Measurements from ENCODE around the gene NEURL1. TPM values are rescaled to one million over a fixed set of nuclear protein-coding genes. Genes with fewer than 3 reads are reported as not detected.
A peak's percentile ranks its signal among the peaks of the same experiment; 100 is the strongest.

NEURL1 gene
- total and polyA plus RNA-seq, 2 experiments from 2014 or later = 2.7 to 3.5 TPM

GRCh38 chr10:103452506-103453230, 40.8 kb upstream of the NEURL1 start:
- TF ChIP-seq CTCF (IDR thresholded peaks at IDR 0.05; ENCODE audit: low read depth, low read length) = no peak
- Histone ChIP-seq H3K36me3 (no peaks in the 10 kb centered on the region), H3K9me3 (ENCODE audit: low read depth) (no peaks in the 10 kb centered on the region), H3K27me3 (no peaks in the 10 kb centered on the region), H3K4me3 (peak overlapping the region; percentile 16), H3K27ac (no peak overlapping the region), H3K4me1 (ENCODE audit: low read depth) (no peaks in the 10 kb centered on the region)
- DNase-seq (ENCODE audit: low read depth in 1 of 2, low spot score in 1 of 2) = no peak

DNA sequence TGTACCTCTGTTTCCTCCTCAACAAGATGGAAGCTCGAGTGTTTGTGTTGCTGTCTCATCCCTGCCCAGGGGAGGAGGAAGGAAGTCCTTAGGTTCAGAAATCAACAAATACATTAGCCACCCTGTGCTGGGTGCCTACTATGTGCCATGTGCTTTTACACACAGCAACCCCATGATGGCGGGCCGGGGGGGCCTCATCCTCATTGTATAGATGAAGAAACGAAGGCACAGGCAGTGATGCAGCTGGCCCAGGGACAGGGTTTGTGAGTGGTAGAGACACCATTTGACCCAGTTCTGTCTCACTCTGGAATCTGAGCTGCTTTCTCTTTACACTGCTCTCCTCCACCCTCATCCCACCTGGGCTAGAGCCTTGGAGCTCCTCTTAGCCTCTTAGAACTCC, 39.5 kb upstream of the NEURL1 start:
- Histone ChIP-seq H3K9me3 (ENCODE audit: low read depth) (no peaks in the 10 kb centered on the region), H3K4me3 (no peak overlapping the region), H3K27ac (no peak overlapping the region), H3K27me3 (no peaks in the 10 kb centered on the region), H3K4me1 (ENCODE audit: low read depth) (no peaks in the 10 kb centered on the region), H3K36me3 (no peaks in the 10 kb centered on the region)
- no peak for TF ChIP-seq CTCF (IDR thresholded peaks at IDR 0.05; ENCODE audit: low read depth, low read length)
- no peak for DNase-seq (ENCODE audit: low read depth in 1 of 2, low spot score in 1 of 2)

DNA sequence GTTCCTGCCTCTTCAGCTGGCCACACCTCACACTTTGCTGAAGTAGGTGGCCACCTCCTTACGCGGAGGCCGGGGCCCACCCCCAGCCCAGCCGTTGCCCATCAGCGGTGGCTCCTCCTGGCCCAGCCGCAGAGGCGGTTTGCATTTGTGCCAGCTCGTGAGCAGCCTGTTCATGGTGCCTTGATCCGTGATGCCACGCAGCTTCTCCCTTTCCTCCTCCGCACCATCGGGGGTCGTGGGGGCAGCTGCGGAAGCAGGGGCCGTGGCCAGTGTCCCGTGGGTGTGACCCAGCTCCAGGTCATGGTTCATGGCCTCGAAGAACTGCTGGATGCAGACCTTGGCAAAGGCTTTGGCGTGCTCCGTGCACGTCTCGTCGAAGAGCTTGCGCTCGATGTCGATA, 38.3 kb upstream of the NEURL1 start:
- H3K4me3 ChIP-seq = no peak overlapping the region
- DNase-seq (ENCODE audit: low read depth in 1 of 2, low spot score in 1 of 2) = no peak
- no peak overlapping the region for H3K27ac ChIP-seq
- no peaks in the 10 kb centered on the region for H3K27me3 ChIP-seq
- no peaks in the 10 kb centered on the region for H3K9me3 ChIP-seq (ENCODE audit: low read depth)
- TF ChIP-seq CTCF (IDR thresholded peaks at IDR 0.05; ENCODE audit: low read depth, low read length) = no peak
- no peaks in the 10 kb centered on the region for H3K36me3 ChIP-seq
- no peaks in the 10 kb centered on the region for H3K4me1 ChIP-seq (ENCODE audit: low read depth)

DNA sequence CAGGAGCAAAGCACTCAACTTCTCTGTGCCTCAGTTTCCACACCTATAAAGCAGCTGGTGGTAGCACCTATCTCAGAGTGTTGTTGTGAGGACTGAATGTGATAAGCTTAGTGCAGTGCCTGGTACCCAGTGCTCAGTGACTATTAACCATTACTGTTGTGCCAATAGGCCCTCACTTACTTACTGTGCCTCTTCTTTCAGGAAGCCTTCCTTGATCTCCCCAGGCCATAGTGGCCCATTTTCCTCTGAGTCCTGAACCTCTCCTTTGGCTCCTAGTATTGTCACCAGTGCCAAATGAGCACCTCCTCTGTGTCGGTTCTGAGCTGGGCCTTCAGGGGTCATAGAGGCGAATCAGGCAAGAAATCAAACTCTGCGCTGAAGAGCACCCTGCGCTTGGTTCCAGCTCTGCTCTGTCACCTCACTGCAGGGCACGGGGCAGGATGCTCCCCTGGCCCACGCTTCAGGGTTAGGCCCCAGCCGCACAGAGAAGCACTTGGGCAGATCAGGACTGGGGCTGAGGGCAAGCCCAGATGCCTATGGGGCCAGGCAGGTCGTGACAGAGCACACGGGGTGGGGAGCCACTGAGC, 37.3 kb upstream of the NEURL1 start:
- H3K9me3 ChIP-seq (ENCODE audit: low read depth) = no peaks in the 10 kb centered on the region
- H3K36me3 ChIP-seq = no peaks in the 10 kb centered on the region
- no peaks in the 10 kb centered on the region for H3K4me1 ChIP-seq (ENCODE audit: low read depth)
- no peak overlapping the region for H3K27ac ChIP-seq
- no peaks in the 10 kb centered on the region for H3K27me3 ChIP-seq
- no peak overlapping the region for H3K4me3 ChIP-seq
- no peak for DNase-seq (ENCODE audit: low read depth in 1 of 2, low spot score in 1 of 2)
- no peak for TF ChIP-seq CTCF (IDR thresholded peaks at IDR 0.05; ENCODE audit: low read depth, low read length)

DNA sequence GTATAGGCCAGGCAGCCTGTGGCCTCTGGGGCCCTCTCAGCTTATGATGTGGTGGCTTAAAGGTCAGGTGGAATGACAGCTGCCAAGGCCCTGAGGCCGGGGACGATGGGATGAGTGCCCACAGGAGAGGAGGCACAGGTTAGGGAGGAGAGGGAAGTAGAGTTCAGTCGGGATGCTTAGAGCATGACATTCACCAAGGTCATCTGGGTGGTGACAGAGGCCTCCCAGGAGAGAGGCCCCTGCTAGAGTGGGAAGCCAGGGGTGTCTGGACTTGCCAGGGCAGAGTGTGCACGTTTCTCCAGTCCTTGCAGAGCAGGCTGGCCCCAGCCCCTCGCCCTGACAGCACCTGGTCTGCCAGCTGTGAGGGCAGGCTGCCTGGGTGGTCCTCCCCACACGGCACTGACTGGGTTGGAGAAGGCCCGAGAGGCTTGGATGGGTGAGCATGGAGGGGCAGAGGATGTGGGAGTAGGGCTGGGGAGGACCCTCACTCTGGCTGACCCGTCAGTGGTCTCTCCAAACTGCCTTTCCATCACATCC, 36.3 kb upstream of the NEURL1 start:
- Histone ChIP-seq H3K36me3 (no peaks in the 10 kb centered on the region), H3K4me1 (ENCODE audit: low read depth) (no peaks in the 10 kb centered on the region), H3K27ac (no peak overlapping the region), H3K4me3 (no peak overlapping the region), H3K27me3 (no peaks in the 10 kb centered on the region), H3K9me3 (ENCODE audit: low read depth) (no peaks in the 10 kb centered on the region)
- TF ChIP-seq CTCF (IDR thresholded peaks at IDR 0.05; ENCODE audit: low read depth, low read length) = no peak
- no peak for DNase-seq (ENCODE audit: low read depth in 1 of 2, low spot score in 1 of 2)

All from cardiac muscle cell (in vitro differentiated cells and primary cell).